PFSK-1 (cell line): ENCODE measurements around the gene KLHL42.

Experiments used
- POLR2AphosphoS5 ChIP-seq: IDR thresholded peaks from 2 replicates; pipeline ENCODE4 v1.6.1; 2012; ENCODE audit warnings: low read depth, mild to moderate bottlenecking, control low read depth, low read length, moderate library complexity
- SIN3A ChIP-seq: IDR thresholded peaks from 2 replicates; pipeline ENCODE4 v1.6.1; 2012; ENCODE audit warnings: mild to moderate bottlenecking, low read length, moderate library complexity, borderline replicate concordance; ENCODE audit not compliant: insufficient read depth
- TF ChIP-seq, protein P1 (sequence below), 2 experiments: IDR thresholded peaks; 2 replicates each; pipeline versions ENCODE4 v1.6.1 to v1.8.0; 2011 to 2012; ENCODE audit warnings: low read depth in 2 of 2, low read length in 2 of 2, control low read depth in 1 of 2, inconsistent platforms in 1 of 2, mild to moderate bottlenecking in 1 of 2, moderate library complexity in 1 of 2; ENCODE audit not compliant: insufficient read depth in 1 of 2

DNA sequence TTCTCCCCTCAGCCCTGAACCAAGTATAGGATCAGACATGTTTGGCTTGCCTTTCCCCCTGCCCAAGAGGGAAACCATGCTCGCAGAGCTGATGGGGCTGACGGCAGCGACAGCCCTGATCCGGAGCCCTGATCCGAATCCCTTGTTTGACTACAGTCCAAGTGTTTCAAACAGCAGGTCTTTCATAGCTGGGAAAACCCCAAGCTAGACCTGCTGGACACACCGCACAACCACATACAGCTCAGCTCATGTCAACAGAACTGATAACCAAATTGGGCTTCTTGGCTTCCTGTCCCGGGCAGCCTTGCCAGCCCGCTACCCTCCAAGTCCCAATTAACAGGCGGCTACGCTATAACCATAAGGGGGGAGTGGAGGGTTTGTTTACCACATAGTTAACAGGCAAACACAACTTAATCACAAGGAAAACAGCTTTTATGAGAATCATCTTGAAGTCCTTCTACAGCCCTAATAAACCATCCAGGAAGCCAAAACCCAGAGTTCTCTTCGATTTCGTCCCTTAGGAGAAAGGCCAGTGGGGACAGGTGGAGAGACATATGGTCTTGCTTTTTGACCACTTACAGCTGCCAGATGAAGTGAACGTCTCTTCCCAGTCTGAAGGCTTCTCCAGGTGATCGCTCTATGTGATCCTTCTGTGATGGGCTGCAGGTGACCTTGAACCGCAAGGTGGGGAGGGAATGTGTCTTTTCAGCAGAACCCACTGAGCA is 64.5 kb downstream of the KLHL42 start:
- no peak for TF ChIP-seq POLR2AphosphoS5
- TF ChIP-seq SIN3A, result no peak
- TF ChIP-seq, protein P1, sequence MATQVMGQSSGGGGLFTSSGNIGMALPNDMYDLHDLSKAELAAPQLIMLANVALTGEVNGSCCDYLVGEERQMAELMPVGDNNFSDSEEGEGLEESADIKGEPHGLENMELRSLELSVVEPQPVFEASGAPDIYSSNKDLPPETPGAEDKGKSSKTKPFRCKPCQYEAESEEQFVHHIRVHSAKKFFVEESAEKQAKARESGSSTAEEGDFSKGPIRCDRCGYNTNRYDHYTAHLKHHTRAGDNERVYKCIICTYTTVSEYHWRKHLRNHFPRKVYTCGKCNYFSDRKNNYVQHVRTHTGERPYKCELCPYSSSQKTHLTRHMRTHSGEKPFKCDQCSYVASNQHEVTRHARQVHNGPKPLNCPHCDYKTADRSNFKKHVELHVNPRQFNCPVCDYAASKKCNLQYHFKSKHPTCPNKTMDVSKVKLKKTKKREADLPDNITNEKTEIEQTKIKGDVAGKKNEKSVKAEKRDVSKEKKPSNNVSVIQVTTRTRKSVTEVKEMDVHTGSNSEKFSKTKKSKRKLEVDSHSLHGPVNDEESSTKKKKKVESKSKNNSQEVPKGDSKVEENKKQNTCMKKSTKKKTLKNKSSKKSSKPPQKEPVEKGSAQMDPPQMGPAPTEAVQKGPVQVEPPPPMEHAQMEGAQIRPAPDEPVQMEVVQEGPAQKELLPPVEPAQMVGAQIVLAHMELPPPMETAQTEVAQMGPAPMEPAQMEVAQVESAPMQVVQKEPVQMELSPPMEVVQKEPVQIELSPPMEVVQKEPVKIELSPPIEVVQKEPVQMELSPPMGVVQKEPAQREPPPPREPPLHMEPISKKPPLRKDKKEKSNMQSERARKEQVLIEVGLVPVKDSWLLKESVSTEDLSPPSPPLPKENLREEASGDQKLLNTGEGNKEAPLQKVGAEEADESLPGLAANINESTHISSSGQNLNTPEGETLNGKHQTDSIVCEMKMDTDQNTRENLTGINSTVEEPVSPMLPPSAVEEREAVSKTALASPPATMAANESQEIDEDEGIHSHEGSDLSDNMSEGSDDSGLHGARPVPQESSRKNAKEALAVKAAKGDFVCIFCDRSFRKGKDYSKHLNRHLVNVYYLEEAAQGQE (IDR thresholded peaks at IDR 0.05; ENCODE audit: insufficient read depth in 1 of 2, low read depth in 2 of 2, low read length in 2 of 2), result no peak
